NCI-H1092 treated with DMSO at 0.1 percent for 48 hours (cell line): Measurements from ENCODE around the gene PRKG1.
"Not testable (repeated sequence)": the region's sequence is repeated elsewhere in the genome, so short reads cannot be mapped to it uniquely, and the experiment has no call there.

Experiments
- DNase-seq: peaks from one replicate; lab custom pipeline; 2025; lab: John Stamatoyannopoulos, UW

The PRKG1 gene

DNA sequence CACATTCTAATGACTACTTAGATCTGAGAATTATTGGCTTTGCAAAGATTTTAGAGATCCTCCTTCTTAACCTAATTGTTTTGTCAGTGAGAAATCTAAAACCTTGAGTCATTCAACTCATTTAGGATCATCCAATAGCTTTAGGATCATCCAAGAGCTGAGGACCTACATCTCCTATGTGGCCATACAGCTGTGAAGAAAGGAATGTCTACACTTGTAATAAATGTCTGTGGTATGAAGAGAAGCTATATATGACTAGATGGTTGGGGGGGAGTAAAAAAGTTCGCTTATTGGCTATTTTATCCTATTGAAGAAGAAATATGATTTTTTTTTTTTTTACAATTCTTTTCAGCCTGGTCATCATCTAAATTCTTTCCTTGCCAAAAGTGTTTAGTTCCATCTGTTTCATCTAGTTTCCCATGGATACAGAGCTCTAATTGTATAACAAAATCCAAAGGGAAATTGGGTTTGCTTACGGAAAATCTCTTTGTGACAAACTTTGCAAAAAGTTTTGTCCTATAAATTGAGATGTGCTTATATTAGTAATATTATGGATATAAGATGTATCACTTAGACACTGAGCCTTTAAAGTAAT is 196.7 kb downstream of the PRKG1 start:
- DNase-seq = no peak

DNA sequence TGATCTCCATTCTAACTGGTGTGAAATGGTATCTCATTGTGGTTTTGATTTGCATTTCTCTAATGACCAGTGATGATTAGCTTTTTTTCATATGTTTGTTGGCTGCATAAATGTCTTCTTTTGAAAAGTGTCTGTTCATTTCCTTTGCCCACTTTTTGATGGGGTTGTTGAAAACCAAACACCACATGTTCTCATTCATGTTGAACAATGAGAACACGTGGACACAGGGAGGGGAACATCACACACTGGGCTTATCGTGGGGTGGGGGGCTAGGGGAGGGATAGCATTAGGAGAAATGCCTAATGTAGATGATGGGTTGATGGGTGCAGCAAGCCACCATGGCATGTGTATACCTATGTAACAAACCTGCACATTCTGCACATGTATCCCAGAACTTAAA is 197.8 kb downstream of the PRKG1 start:
- DNase-seq = not testable (repeated sequence)

DNA sequence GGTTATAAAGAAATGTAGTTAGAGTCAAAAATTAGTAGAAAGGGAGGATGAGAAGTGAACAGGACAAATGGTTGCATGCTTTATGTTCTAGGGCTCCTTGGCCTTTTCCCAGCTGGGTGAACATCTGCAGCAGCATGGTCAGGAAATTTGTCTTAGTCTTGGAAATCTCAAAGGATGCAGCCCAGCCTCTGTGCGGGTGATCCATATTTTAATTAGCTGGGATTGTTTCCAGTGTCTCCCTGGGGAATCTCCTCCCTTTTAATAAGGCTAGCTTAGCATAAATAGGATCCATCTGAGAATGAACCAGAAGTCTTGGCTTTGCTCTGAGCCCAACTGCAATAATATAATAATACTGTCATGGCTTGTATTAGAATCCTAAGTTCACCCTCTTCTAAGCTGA is 198.3 kb downstream of the PRKG1 start:
- no peak for DNase-seq

- no peak for DNase-seq
Measured at GRCh38 chr10:51273574-51273973, 199.3 kb downstream of the PRKG1 start.

GRCh38 chr10:51276097-51276496 is 201.8 kb downstream of the PRKG1 start:
- not testable (repeated sequence) for DNase-seq

DNA sequence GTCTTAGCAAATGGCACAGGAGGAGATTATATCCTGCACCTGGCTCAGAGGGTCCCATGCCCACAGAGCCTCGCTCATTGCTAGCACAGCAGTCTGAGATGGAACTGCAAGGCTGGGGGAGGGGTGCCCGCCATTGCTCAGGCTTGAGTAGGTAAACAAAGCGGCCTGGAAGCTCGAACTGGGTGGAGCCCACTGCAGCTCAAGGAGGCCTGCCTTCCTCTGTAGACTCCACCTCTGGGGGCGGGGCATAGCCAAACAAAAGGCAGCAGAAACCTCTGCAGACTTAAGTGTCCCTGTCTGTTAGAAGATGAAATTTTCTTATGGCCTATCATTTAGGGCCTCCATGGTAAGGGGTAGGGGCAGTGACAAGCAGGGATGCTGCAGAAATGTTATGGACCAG is 207.1 kb downstream of the PRKG1 start:
- DNase-seq = not testable (repeated sequence)

DNA sequence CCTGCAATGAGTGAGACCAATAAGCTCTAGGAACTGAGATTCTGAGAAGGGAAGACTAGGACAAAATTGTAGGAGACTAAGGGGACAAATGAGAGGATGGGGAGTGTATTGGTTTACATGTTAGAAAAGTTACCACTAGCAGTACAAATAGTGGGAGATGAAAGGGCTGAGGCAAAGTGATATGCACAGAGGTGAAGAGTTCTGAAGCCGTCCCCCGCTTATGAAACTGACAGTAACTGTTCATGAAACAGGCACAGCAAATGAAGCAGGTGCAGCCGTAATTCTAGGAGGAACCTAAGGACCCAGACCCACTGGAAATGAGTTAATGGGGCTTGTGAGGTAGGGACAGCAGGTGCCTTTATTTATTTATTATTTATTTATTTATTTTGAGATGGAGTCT is 211.3 kb downstream of the PRKG1 start:
- DNase-seq = no peak

DNA sequence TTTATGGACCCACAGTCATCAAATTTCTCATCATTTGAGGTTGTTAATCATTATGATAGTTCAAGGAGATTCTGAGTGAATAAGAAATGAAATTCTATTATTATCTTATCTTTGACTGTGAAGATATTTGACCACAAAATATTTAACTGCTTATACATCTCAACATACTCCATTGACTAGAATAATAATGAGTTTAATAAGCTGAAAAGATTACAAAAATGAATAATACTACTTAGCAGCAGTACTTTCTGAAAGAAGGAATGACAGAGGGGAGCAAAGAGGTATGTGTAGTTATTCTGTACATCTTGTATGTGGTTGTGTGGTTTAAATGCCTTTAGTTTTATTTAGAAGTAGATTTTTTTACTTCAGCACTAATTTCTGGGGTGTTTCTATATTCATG is 214.2 kb downstream of the PRKG1 start:
- DNase-seq = no peak

- DNase-seq = no peak
Measured at GRCh38 chr10:51289519-51289918, 215.2 kb downstream of the PRKG1 start.

DNA sequence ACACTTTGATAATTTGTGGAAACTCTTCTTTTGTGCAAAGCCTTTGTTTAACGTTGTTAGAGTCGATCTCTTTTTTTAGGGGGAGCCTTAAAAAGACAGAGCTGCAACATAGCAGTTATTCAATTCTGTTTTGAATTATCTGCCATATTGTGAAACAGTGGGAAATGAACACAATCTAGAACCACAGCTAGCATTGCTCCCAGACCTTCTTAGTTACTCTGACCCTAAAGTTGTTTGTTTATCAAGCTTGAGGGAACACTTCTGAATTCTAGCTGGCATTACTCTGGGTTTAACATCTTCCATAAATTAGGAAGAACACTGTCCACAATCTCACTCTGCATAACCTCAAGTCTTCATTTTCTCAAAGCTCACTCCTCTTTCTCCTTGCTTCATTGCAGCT is 217.7 kb downstream of the PRKG1 start:
- DNase-seq = no peak

GRCh38 chr10:51297438-51297837 is 223.2 kb downstream of the PRKG1 start:
- no peak for DNase-seq

DNA sequence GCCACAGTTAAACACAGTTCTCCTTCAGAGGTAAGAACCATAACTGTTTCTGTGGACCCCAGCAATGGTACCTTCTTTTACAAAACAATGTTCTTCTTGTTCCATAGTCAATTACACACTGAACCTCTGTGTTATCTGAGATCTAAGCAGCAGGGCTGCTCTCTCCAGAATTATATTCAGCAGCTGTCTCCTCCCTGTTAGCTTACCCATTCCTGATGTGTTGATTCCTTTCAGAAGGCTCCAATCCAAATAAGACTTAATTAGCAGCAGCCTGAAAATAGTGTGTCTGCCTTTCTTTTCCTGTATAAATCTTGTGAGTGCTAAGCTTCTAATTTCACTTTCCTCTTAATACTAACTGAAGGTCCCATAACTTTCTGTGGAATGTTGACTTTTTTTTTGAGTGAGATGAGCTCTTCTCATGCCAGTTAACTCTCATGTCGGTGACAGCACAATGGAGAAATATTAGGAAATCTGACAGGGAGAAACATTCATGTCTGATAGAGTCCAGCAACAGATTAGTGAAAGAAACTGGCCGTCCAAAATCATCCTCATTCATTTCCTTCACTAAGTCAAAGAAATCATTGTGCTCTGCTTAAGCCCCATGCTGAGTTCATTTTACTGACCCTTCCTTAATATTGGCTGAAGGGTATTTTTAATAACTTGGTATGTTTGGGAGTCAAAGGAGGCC is 226.5 kb downstream of the PRKG1 start:
- DNase-seq = no peak

DNA sequence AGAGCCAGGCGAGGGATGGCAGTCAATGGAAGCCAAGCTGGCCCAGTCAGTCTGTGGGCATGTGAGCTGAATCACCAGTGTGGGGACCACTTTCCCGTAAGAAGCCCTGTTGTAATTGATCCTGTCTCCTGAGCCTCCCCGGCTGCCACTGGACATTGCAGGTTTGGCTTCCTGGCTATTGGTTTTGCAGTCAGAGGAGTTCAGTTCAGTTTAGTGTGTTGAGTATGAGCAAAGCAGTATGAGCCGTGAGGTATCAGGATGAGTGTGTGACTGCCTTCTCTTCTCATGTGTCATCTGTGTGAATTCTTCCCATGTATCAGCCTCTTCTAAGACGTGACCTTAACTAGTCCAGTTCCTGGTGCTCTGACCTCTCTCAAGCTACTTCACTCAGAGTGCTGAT is 227.4 kb downstream of the PRKG1 start:
- DNase-seq = no peak

GRCh38 chr10:51302316-51302715 is 228.0 kb downstream of the PRKG1 start:
- no peak for DNase-seq

- no peak for DNase-seq
Measured at GRCh38 chr10:51308116-51308515, 233.8 kb downstream of the PRKG1 start.

GRCh38 chr10:51311228-51311627 is 236.9 kb downstream of the PRKG1 start:
- DNase-seq = no peak

- DNase-seq = no peak
Measured at GRCh38 chr10:51312817-51313216, 238.5 kb downstream of the PRKG1 start.

GRCh38 chr10:51313251-51313650 is 239.0 kb downstream of the PRKG1 start:
- no peak for DNase-seq

DNA sequence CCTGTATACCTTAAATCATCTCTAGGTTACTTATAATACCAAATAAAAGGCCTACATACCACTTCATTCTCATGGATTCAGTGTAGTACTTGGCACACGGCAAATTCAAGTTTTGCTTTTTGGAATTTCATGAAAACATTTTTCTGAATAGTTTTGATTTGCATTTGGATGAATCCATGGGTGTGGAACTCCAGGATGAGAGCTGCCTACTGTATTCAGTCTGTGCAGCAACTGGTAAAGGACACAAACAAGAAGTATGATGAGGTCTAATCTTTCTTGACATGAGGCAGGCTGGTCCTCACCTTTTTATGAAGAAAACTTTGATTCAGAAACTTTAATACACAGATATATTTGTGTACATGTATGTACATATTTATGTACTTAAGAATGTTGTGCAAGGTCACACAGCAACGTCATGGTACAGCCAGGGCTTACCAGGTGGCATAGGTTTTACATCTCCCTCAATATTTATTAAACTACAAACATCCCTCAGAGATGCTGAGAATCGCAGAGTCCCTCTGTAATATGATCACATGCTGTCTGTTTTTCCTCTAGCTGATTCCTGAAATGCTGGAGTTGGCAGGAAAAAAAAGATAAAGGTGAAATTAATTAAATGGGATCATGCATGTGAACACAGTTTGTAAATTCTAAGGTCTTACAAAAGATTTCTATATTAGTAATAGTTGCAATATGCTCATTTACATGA is 239.6 kb downstream of the PRKG1 start:
- DNase-seq = no peak

GRCh38 chr10:51314481-51314880 is 240.2 kb downstream of the PRKG1 start:
- DNase-seq = no peak

- DNase-seq = no peak
Measured at GRCh38 chr10:51318399-51319172, 244.3 kb downstream of the PRKG1 start.

DNA sequence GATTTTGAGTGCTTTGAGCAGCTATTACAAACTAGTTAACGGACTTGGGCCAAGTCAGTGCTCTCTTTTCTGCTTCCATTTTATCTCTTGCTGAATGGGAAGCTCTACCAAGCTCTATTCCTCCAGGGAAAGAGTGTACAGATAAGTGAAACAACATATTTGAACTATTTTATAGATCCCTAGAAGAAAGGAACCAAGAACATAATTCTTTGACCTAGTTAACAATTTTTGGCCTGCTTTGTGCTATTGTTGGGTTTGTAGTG is 244.8 kb downstream of the PRKG1 start:
- no peak for DNase-seq

DNA sequence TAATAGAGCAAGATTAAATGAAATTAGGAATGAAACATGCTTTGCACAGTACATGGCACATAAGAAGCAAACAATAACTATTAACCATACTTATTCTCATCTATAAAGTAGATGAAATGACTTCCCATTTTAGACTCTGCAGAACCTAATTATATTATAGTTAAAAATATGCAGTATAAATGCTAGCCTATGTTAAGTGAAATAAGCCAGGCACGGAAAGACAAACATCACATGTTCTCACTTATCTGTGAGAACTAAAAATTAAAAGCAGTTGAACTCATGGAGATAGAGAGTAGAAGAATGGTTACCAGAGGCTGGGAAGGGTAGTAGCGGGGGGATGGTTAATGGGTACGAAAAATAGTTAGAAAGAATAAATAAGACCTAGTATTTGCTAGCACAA is 247.0 kb downstream of the PRKG1 start:
- DNase-seq = no peak
